GM23338 (cell line): Measurements from ENCODE around the gene AGBL4. TPM values are rescaled to one million over a fixed set of nuclear protein-coding genes. Genes with fewer than 3 reads are reported as not detected.

Experiments
- ATAC-seq: fragments of 200-7000 bp; cut with Tn5 transposase; 3 replicates; pipeline ENCODE4 v1.9.1; 2020
- DNase-seq: peaks from one replicate; pipeline ENCODE4 v3.0.0-alpha.2; 2015; ENCODE audit warnings: low spot score
- H2AFZ ChIP-seq: fragments of 200-600 bp; sonication (generic); 2 replicates; pipeline ENCODE4 v1.8.0; 2016; ENCODE audit warnings: antibody characterized with exemption, mild to moderate bottlenecking, moderate library complexity
- H3F3A ChIP-seq: fragments of 200-600 bp; sonication (generic); replicated peaks from 2 replicates; pipeline ENCODE4 v1.8.0; 2017; ENCODE audit warnings: antibody characterized with exemption, mixed run types, low read depth
- H3K27ac ChIP-seq: fragments of 200-600 bp; sonication (generic); 2 replicates; pipeline ENCODE4 v1.6.1; 2016; ENCODE audit warnings: low read depth
- H3K27me3 ChIP-seq: fragments of 200-600 bp; sonication (generic); 2 replicates; pipeline ENCODE4 v1.8.0; 2016; ENCODE audit warnings: mild to moderate bottlenecking, mixed run types, moderate library complexity; ENCODE audit not compliant: insufficient read depth
- H3K36me3 ChIP-seq: fragments of 200-600 bp; sonication (generic); 2 replicates; pipeline ENCODE4 v1.8.0; 2016; ENCODE audit warnings: mild to moderate bottlenecking; ENCODE audit not compliant: insufficient read depth
- H3K4me1 ChIP-seq: fragments of 200-600 bp; sonication (generic); 2 replicates; pipeline ENCODE4 v1.8.0; 2016; ENCODE audit warnings: mild to moderate bottlenecking, moderate library complexity; ENCODE audit not compliant: insufficient read depth
- H3K4me2 ChIP-seq: fragments of 200-600 bp; sonication (generic); 2 replicates; pipeline ENCODE4 v1.7.1; 2017; ENCODE audit warnings: mixed run types
- H3K4me3 ChIP-seq: fragments of 200-600 bp; sonication (generic); 2 replicates; pipeline ENCODE4 v1.6.1; 2016; ENCODE audit warnings: mixed run types
- H3K79me2 ChIP-seq: fragments of 200-600 bp; sonication (generic); replicated peaks from 2 replicates; pipeline ENCODE4 v1.8.0; 2017; ENCODE audit warnings: mild to moderate bottlenecking; ENCODE audit not compliant: insufficient read depth
- H3K9me2 ChIP-seq: fragments of 200-600 bp; sonication (generic); 2 replicates; pipeline ENCODE4 v1.8.0; 2017; ENCODE audit not compliant: insufficient read depth
- H4K20me1 ChIP-seq: fragments of 200-600 bp; sonication (generic); replicated peaks from 2 replicates; pipeline ENCODE4 v1.8.0; 2017; ENCODE audit warnings: mild to moderate bottlenecking; ENCODE audit not compliant: insufficient read depth
- H3K27ac Mint-ChIP-seq: 2 replicates; pipeline ENCODE4 v1.8.0; 2020; ENCODE audit warnings: inconsistent platforms, mild to moderate bottlenecking, moderate library complexity, mixed read lengths
- H3K27me3 Mint-ChIP-seq: 3 replicates; pipeline ENCODE4 v1.8.0; 2022; ENCODE audit warnings: low read depth, mild to moderate bottlenecking, moderate library complexity, mixed read lengths, inconsistent platforms; ENCODE audit not compliant: insufficient read depth, poor library complexity
- H3K36me3 Mint-ChIP-seq: 3 replicates; pipeline ENCODE4 v1.8.0; 2021; ENCODE audit warnings: low read depth, mild to moderate bottlenecking, inconsistent platforms, moderate library complexity, mixed read lengths
- H3K4me1 Mint-ChIP-seq: 3 replicates; pipeline ENCODE4 v1.8.0; 2020; ENCODE audit warnings: mild to moderate bottlenecking, inconsistent platforms, mixed read lengths
- H3K4me3 Mint-ChIP-seq: 3 replicates; pipeline ENCODE4 v1.8.0; 2021; ENCODE audit warnings: moderate library complexity, mild to moderate bottlenecking, inconsistent platforms, mixed read lengths
- H3K9me3 Mint-ChIP-seq: 3 replicates; pipeline ENCODE4 v1.8.0; 2020; ENCODE audit warnings: moderate library complexity, mild to moderate bottlenecking, inconsistent platforms, mixed read lengths
- CREB1 ChIP-seq: fragments of 250-450 bp; sonication (Bioruptor Pico); IDR thresholded peaks from 2 replicates; pipeline ENCODE4 v1.5.0; 2020; ENCODE audit warnings: low read depth, mild to moderate bottlenecking, moderate library complexity
- CTCF ChIP-seq, 2 experiments: fragments of 200-600 bp in 1 of 2; sonication (generic) in 1 of 2; conservative IDR thresholded peaks; 2 replicates each; pipeline versions ENCODE4 v1.5.1 to v1.6.1; 2016 to 2017; ENCODE audit warnings: antibody characterized with exemption in 2 of 2, low read depth in 2 of 2, mild to moderate bottlenecking in 2 of 2, moderate library complexity in 1 of 2
- ETS1 ChIP-seq: IDR thresholded peaks from 2 replicates; pipeline ENCODE4 v1.6.1; 2016; ENCODE audit warnings: antibody characterized with exemption
- EZH2 ChIP-seq: fragments of 200-600 bp; sonication (generic); IDR thresholded peaks from one replicate; pipeline ENCODE4 v1.8.0; 2017; ENCODE audit warnings: antibody characterized with exemption, mild to moderate bottlenecking, low read depth; ENCODE audit not compliant: unreplicated experiment
- EZH2phosphoT487 ChIP-seq: fragments of 200-600 bp; sonication (generic); IDR thresholded peaks from one replicate; pipeline ENCODE4 v1.8.1; 2018; ENCODE audit warnings: antibody characterized with exemption; ENCODE audit not compliant: unreplicated experiment
- JUNB ChIP-seq: IDR thresholded peaks from one replicate; pipeline ENCODE4 v1.6.1; 2016; ENCODE audit warnings: antibody characterized with exemption; ENCODE audit not compliant: unreplicated experiment
- NANOG ChIP-seq: IDR thresholded peaks from 2 replicates; pipeline ENCODE4 v1.6.1; 2016; ENCODE audit warnings: antibody characterized with exemption, borderline replicate concordance
- POLR2AphosphoS5 ChIP-seq: IDR thresholded peaks from 2 replicates; pipeline ENCODE4 v1.6.1; 2016; ENCODE audit warnings: antibody characterized with exemption, low read depth
- REST ChIP-seq: IDR thresholded peaks from one replicate; pipeline ENCODE4 v1.6.1; 2018; ENCODE audit warnings: antibody characterized with exemption; ENCODE audit not compliant: unreplicated experiment
- STAT1 ChIP-seq: IDR thresholded peaks from one replicate; pipeline ENCODE4 v1.6.1; 2016; ENCODE audit warnings: antibody characterized with exemption; ENCODE audit not compliant: unreplicated experiment
- ZNF114 ChIP-seq: fragments of 250-450 bp; sonication (Bioruptor Pico); IDR thresholded peaks from 2 replicates; pipeline ENCODE4 v1.5.0; 2020; ENCODE audit warnings: mild to moderate bottlenecking, moderate library complexity
- ZNF331 ChIP-seq: fragments of 250-450 bp; sonication (Bioruptor Pico); IDR thresholded peaks from 2 replicates; pipeline ENCODE4 v1.5.0; 2020; ENCODE audit warnings: low read depth, mild to moderate bottlenecking, moderate library complexity
- ZNF462 ChIP-seq: fragments of 250-450 bp; sonication (Bioruptor Pico); IDR thresholded peaks from 2 replicates; pipeline ENCODE4 v1.5.0; 2020; ENCODE audit warnings: mild to moderate bottlenecking, moderate library complexity
- polyA plus RNA-seq: library from polyadenylated mRNA; unstranded; fragments of >200 nt; fragmentation: Nextera tagmentation; extraction: Ambion mirVana; gene quantifications from 2 replicates; pipeline ENCODE4 v1.2.1, GENCODE V29; 2016
- total RNA-seq: library from RNA; depleted of rRNA; stranded (reverse); fragments of >200 nt; shearing (Covaris generic); gene quantifications from 2 replicates; pipeline ENCODE4 v1.2.3, GENCODE V29; 2014

The AGBL4 gene
- total and polyA plus RNA-seq, 2 experiments from 2014 or later: 0.91 to 1.5 TPM

GRCh38 chr1:48773133-48773532 is 1250.6 kb downstream of the AGBL4 start:
- DNase-seq: no peak
- H3K9me2 ChIP-seq: no peaks in the 10 kb centered on the region
- H3K79me2 ChIP-seq: peaks cover 4% of the 10 kb centered on the region; the same call in 1 of the 2 replicates
- no peaks in the 10 kb centered on the region; the same call in 1 of the 2 replicates for H4K20me1 ChIP-seq
- H3K27ac ChIP-seq: no peak overlapping the region
- H3K27me3 ChIP-seq: peaks cover 3% of the 10 kb centered on the region; the same call in 1 of the 2 replicates
- H3F3A ChIP-seq: 0 out of 2 replicates have a peak, but pooled peaks cover 2% of the 10 kb centered on the region
- ATAC-seq: no peak
- peaks cover 3% of the 10 kb centered on the region; the same call in 1 of the 3 replicates for H3K36me3 Mint-ChIP-seq
- H3K4me1 Mint-ChIP-seq: peaks cover 4% of the 10 kb centered on the region; the same call in 2 of the 3 replicates
- no peak overlapping the region for H3K4me2 ChIP-seq
- H3K27ac Mint-ChIP-seq: no peak overlapping the region
- peaks cover 12% of the 10 kb centered on the region; the same call in 1 of the 2 replicates for H3K4me1 ChIP-seq
- H3K27me3 Mint-ChIP-seq: peaks cover 11% of the 10 kb centered on the region
- H3K36me3 ChIP-seq: no peaks in the 10 kb centered on the region
- H2AFZ ChIP-seq: no peak overlapping the region
- TF ChIP-seq CREB1 (CRISPR knock-in tag): no peak
- no peak for TF ChIP-seq JUNB
- TF ChIP-seq POLR2AphosphoS5: no peak
- TF ChIP-seq ZNF462: no peak
- no peak for TF ChIP-seq ETS1
- no peak for TF ChIP-seq ZNF114 (CRISPR knock-in tag)
- no peak for TF ChIP-seq NANOG
- TF ChIP-seq EZH2: no peak
- no peak for TF ChIP-seq STAT1
- TF ChIP-seq ZNF331 (CRISPR knock-in tag): no peak
- no peak for TF ChIP-seq EZH2phosphoT487
- TF ChIP-seq CTCF (conservative IDR thresholded peaks at IDR 0.05; ENCODE audit: low read depth in 2 of 2): no peak
- TF ChIP-seq REST: no peak
- H3K9me3 Mint-ChIP-seq: no peaks in the 10 kb centered on the region
- no peak overlapping the region for H3K4me3 ChIP-seq
- H3K4me3 Mint-ChIP-seq: no peak overlapping the region
